ENCODE results near the gene FLII.
A peak's percentile ranks its signal among the peaks of the same experiment; 100 is the strongest.

Gene FLII

DNA sequence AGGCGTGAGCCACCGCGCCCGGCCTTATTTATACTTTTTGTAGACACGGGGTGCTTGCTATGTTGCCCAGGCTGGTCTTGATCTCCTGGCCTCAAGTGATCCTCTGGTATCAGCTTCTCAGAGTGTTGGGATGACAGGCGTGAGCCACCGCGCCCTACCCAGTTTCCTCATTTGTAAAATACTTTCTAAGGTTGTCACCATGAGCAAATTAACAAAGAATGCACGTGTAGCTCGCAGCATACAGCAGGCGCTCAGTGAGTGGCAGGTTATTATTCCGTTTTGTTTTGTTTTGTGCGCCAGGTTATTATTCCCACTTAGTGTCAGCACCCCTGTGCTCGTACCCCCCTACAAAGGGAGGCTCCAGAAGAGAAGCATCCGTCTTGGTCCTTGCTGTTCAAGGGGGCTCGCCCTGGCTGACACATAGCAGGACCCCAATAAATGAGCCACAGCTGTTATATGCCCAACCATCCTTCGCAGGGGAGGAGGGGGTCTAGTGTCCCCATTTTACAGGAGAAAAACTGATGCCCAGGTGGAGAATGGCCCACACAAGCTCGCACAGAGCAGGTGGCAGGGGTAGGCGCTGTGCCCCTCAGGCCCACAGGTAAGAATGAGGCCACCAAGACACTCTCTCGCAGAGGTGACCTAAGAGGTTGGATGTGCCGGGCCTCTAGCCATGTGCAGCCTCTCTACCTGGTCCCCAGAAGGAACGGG is 1.2 kb upstream of the FLII start:
- peak overlapping the region; percentile 91 for H3K27ac ChIP-seq
- TF ChIP-seq, protein P1, sequence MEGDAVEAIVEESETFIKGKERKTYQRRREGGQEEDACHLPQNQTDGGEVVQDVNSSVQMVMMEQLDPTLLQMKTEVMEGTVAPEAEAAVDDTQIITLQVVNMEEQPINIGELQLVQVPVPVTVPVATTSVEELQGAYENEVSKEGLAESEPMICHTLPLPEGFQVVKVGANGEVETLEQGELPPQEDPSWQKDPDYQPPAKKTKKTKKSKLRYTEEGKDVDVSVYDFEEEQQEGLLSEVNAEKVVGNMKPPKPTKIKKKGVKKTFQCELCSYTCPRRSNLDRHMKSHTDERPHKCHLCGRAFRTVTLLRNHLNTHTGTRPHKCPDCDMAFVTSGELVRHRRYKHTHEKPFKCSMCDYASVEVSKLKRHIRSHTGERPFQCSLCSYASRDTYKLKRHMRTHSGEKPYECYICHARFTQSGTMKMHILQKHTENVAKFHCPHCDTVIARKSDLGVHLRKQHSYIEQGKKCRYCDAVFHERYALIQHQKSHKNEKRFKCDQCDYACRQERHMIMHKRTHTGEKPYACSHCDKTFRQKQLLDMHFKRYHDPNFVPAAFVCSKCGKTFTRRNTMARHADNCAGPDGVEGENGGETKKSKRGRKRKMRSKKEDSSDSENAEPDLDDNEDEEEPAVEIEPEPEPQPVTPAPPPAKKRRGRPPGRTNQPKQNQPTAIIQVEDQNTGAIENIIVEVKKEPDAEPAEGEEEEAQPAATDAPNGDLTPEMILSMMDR (conservative IDR thresholded peaks at IDR 0.05), result no peak

DNA sequence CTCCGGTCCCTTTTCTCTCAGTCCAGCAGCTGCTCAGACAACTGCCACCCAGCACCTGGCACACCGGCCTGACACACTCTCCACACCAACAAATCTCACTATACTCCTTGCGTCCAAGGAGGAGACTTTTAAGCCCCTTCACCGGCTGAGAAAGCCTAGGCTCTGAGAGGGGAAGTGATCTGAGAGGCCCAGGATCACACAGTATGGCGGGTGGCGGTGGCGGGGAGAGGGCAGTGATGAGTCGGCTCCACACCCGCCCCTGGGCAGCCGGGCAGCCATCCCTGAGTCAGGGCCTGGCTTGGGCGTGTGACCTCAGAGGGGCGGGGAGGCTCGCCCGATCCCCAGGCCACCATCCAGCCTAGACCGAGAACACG is 569 bp downstream of the FLII start:
- TF ChIP-seq, protein P1 (conservative IDR thresholded peaks at IDR 0.05), result no peak

DNA sequence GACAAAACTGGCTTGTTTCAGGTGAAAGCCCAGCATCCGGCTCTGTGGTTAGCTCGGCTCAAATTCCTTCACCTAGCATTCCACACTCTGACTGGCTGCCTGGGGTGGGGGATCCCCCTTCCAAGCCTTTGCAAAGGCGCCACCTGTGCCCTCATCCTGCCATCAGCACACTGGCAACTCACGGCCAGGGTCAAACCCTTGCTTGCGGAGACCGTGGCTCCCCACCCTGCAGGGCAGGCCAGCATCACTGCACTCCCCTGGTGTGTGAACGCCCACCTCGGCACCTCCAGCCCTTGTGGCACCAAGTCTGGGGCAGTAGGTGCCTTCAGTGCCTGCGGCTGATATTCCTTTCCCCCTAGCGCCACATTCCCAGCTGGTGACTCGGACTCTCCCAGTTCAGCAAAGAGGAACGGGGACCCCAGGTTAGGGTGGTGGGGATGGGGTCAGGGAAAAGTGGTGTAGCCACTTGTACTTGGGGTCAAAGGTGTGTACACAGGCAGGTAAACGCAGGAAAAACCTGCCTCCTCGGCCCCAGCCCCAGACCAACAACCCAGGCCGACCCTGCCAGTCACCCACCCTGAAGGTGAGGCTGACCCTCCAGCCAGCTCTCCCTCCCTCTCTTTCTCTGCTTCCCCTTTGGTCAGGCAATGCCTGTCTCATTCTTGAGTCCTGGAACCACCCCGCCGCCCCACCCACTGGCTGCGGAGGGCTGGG is 1.1 kb downstream of the FLII start:
- H3K27ac ChIP-seq, result peak overlapping the region; percentile 91
- TF ChIP-seq, protein P1 (conservative IDR thresholded peaks at IDR 0.05), result no peak

More for the DNA sequence above, 569 bp downstream of the FLII start:
- H3K27ac ChIP-seq, result peak overlapping the region; percentile 91

DNA sequence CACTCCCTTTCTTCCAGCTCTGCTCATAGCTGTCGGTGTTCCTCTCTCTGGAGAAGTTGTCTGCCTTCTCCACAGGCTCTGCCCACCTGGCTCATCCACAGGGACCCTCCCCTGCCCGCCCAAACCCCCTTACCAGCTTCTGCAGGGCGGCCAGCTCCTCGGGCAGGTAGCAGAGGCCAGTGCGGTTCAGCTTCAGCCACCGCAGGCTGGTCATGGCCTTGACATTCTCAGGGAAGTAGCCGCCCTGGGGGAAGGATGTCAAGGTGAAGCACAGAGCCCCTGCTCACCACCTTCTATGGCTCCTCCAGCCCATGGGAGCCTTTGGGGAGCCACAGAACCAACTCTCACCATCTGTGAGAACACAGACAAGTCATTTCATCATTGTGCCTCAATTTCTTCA is 1.8 kb downstream of the FLII start:
- peak overlapping the region; percentile 91 for H3K27ac ChIP-seq
- TF ChIP-seq, protein P1 (conservative IDR thresholded peaks at IDR 0.05), result no peak

DNA sequence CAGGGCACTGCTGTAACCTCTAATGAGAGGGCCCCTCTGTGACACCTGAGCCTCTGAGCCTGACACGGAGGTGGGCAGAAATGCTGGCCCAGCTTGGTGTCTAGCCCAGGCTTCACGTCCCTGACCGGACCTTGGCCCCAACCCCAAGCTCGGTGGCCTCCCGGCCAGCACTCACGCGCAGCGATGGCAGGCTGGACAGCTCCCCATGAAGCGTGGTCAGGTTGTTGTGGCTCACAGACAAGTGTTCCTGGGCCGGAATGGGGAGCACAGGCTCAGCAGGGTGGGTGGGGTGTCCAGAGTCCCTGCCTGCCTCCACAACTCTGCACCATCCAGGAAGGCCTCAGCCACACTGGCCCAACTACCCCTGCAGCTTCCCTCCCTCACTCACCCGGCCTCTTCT is 2.2 kb downstream of the FLII start:
- TF ChIP-seq, protein P1 (conservative IDR thresholded peaks at IDR 0.05), result no peak
- H3K27ac ChIP-seq, result peak overlapping the region; percentile 91

DNA sequence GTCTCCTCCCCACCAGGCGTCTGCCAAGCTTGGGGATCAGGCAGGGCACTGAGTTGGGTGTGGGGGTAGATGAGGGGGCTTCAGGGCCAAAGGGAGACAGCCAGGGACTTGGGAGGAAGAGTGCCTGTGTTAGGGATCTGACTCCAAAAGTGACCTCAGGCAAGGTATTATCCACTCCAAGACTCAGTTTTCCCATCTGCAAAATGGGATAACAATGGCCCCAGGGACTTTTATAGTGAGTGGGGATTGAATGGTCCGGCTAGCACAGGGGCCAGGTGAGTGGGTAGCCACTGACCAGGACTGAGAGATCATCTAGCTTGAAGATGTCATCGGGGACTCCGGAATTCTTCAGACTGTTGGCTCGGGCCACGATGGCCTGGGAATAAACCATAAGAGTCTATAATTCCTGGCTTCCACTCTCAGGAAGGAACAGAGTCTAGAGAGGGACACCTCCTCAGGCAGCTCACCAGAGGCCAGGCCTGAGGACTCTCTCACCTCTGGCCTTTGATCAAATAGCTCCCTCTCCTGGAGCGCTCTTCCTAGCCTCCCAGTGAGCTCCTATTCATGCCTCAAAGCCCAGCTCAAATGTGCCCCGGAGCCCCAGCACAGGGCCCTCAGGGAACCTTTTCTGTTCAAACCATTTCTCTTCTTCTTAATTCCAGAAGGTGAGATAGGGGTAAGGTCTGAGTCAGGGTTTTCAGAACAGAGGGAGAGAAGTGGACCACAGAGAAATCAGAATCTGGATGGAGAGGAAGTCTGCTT is 3.5 kb downstream of the FLII start:
- TF ChIP-seq, protein P1 (conservative IDR thresholded peaks at IDR 0.05), result no peak
- no peak overlapping the region for H3K27ac ChIP-seq

All from VCaP (cell line).